ENCODE data around the gene INAVA. TPM values are rescaled to one million over a fixed set of nuclear protein-coding genes. Genes with fewer than 3 reads are reported as not detected.
"Not testable (repeated sequence)": the region's sequence is repeated elsewhere in the genome, so short reads cannot be mapped to it uniquely, and the experiment has no call there.

Gene INAVA
- total RNA-seq, 1 donor from 2014 or later = 5.0 TPM

DNA sequence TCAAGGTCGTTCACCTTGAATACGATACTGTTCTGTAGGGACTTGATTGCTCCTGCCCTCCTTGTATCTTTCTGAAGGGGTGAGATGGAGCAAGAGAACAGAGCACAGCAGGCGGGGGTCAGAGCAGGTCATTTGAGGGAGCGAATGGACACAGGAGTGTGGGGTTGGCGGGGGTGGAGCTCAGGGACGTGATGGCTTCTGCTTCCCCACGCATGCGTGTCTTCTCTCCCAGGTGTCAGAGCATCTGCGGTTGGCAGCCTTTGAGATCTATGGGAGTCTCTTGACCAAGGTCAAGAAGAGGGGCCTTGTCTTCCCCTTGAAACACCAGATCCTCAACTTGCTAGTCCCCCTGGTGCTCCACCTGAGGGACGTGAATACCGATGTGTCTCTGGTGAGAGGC, 63.9 kb downstream of the INAVA start:
- Mint-ChIP-seq H3K27me3 (ENCODE audit: low read depth) (peaks cover 3% of the 10 kb centered on the region), H3K27ac (ENCODE audit: unreplicated experiment) (no peak overlapping the region), H3K36me3 (ENCODE audit: low read depth) (peaks cover 1% of the 10 kb centered on the region), H3K4me1 (ENCODE audit: low read depth) (no peaks in the 10 kb centered on the region), H3K9me3 (ENCODE audit: low read depth) (no peaks in the 10 kb centered on the region), H3K4me3 (ENCODE audit: unreplicated experiment) (no peak overlapping the region)
- TF ChIP-seq, protein P1, sequence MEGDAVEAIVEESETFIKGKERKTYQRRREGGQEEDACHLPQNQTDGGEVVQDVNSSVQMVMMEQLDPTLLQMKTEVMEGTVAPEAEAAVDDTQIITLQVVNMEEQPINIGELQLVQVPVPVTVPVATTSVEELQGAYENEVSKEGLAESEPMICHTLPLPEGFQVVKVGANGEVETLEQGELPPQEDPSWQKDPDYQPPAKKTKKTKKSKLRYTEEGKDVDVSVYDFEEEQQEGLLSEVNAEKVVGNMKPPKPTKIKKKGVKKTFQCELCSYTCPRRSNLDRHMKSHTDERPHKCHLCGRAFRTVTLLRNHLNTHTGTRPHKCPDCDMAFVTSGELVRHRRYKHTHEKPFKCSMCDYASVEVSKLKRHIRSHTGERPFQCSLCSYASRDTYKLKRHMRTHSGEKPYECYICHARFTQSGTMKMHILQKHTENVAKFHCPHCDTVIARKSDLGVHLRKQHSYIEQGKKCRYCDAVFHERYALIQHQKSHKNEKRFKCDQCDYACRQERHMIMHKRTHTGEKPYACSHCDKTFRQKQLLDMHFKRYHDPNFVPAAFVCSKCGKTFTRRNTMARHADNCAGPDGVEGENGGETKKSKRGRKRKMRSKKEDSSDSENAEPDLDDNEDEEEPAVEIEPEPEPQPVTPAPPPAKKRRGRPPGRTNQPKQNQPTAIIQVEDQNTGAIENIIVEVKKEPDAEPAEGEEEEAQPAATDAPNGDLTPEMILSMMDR (IDR thresholded peaks at IDR 0.05) = no peak
- DNase-seq (ENCODE audit: low spot score) = peak; percentile 85

DNA sequence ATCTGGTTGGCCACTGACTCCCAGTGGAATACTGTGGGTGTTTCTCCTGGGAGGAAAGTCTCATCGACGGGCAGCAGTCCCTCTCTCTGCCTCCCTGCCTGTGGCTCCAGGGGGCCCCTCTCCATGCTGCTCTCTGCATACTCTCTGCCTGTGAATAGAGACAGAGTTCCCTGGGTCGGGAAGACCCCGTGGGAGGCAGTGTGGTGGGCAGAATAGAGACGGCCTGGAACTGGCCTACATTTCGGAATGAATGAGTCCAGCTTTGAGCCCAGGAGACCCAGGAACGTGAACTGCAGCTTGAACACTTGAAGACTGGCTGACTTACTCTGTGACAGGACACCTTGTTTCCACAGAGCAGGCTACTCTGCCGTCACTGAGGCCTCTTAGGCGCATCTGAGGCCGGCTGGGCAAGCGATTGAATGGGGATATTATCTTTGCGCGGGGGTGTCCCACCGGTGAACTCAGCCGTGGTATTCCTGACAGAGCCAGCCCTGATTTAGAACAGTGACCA, 64.8 kb downstream of the INAVA start:
- no peaks in the 10 kb centered on the region for H3K9me3 Mint-ChIP-seq (ENCODE audit: low read depth)
- TF ChIP-seq, protein P1 (IDR thresholded peaks at IDR 0.05) = no peak
- no peak overlapping the region for H3K4me3 Mint-ChIP-seq (ENCODE audit: unreplicated experiment)
- no peaks in the 10 kb centered on the region for H3K36me3 Mint-ChIP-seq (ENCODE audit: low read depth)
- DNase-seq (ENCODE audit: low spot score) = peak; percentile 55
- H3K27me3 Mint-ChIP-seq (ENCODE audit: low read depth) = peaks cover 1% of the 10 kb centered on the region
- H3K4me1 Mint-ChIP-seq (ENCODE audit: low read depth) = no peaks in the 10 kb centered on the region
- H3K27ac Mint-ChIP-seq (ENCODE audit: unreplicated experiment) = no peak overlapping the region

GRCh38 chr1:200960236-200960947, 65.7 kb downstream of the INAVA start:
- no peaks in the 10 kb centered on the region for H3K9me3 Mint-ChIP-seq (ENCODE audit: low read depth)
- H3K4me1 Mint-ChIP-seq (ENCODE audit: low read depth) = peaks cover 2% of the 10 kb centered on the region
- no peak overlapping the region for H3K27ac Mint-ChIP-seq (ENCODE audit: unreplicated experiment)
- TF ChIP-seq, protein P1 (IDR thresholded peaks at IDR 0.05) = no peak
- peaks cover 1% of the 10 kb centered on the region for H3K27me3 Mint-ChIP-seq (ENCODE audit: low read depth)
- H3K4me3 Mint-ChIP-seq (ENCODE audit: unreplicated experiment) = no peak overlapping the region
- peak; percentile 28 for DNase-seq (ENCODE audit: low spot score)
- H3K36me3 Mint-ChIP-seq (ENCODE audit: low read depth) = no peaks in the 10 kb centered on the region

DNA sequence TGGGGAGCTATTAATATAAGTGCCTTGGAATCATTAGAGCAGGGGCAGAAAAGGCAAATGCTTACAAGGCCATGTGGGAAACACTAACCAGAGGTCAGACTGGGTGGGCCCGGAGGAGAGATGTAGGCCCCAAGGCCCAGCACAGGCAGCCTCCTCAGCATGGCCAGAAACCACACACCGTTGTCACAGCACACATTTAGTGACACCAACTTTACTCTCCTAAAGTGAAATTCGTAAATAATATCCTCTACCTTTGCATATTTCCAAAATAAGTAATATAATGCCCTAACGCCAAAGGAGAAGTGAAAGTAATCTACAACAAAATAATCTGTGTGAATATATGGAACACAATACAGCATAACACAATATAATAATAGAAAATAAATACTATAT, 66.2 kb downstream of the INAVA start:
- Mint-ChIP-seq H3K36me3 (ENCODE audit: low read depth) (no peaks in the 10 kb centered on the region), H3K9me3 (ENCODE audit: low read depth) (no peaks in the 10 kb centered on the region), H3K27ac (ENCODE audit: unreplicated experiment) (no peak overlapping the region), H3K27me3 (ENCODE audit: low read depth) (peaks cover 1% of the 10 kb centered on the region), H3K4me1 (ENCODE audit: low read depth) (peaks cover 4% of the 10 kb centered on the region), H3K4me3 (ENCODE audit: unreplicated experiment) (no peak overlapping the region)
- TF ChIP-seq, protein P1 (IDR thresholded peaks at IDR 0.05) = no peak
- DNase-seq (ENCODE audit: low spot score) = peak; percentile 10

DNA sequence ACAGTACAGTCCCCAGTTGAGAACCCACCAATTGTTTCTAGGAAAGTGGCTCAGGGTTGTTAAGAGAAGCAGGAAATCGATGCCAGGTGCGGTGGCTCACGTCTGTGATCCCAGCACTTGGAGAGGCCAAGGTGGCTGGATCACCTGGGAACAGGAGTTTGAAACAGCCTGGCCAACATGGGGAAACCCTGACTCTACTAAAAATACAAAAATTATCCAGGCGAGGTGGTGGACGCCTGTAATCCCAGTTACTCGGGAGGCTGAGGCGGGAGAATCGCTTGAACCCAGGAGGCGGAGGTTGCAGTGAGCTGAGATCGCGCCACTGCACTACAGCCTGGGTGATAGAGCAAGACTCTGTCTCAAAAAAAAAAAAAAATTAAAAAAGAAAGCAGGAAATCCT, 67.5 kb downstream of the INAVA start:
- H3K9me3 Mint-ChIP-seq (ENCODE audit: low read depth) = not testable (repeated sequence)

DNA sequence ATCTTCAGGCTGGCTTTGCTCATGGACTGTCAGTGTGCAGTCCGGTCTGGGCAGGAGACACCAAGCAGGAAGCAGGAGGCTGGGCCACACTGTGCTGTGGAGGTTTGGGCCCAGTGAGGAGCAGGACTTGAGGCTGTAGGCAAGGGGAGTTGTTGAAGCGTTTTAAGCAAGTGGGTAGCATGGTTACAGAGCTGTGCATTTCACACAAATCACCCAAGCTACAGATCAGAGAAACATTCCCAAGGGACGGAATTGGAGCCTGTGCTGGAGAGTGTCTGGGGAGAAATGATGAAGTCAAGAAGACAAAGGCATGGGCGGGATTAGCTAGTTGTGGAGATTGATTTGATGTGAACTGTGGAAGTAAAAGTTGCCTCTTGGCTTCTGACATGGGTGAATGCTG, 67.9 kb downstream of the INAVA start:
- no peak overlapping the region for H3K27ac Mint-ChIP-seq (ENCODE audit: unreplicated experiment)

More for the DNA sequence above, 67.5 kb downstream of the INAVA start:
- H3K36me3 Mint-ChIP-seq (ENCODE audit: low read depth); H3K4me3 Mint-ChIP-seq (ENCODE audit: unreplicated experiment); H3K27me3 Mint-ChIP-seq (ENCODE audit: low read depth); H3K27ac Mint-ChIP-seq (ENCODE audit: unreplicated experiment); H3K4me1 Mint-ChIP-seq (ENCODE audit: low read depth): not testable (repeated sequence)
- peak; percentile 18 for DNase-seq (ENCODE audit: low spot score)

More for the DNA sequence above, 67.9 kb downstream of the INAVA start:
- TF ChIP-seq, protein P1 (IDR thresholded peaks at IDR 0.05) = no peak
- no peak overlapping the region for H3K4me3 Mint-ChIP-seq (ENCODE audit: unreplicated experiment)
- peaks cover 4% of the 10 kb centered on the region for H3K4me1 Mint-ChIP-seq (ENCODE audit: low read depth)
- DNase-seq (ENCODE audit: low spot score) = peak; percentile 38
- no peaks in the 10 kb centered on the region for H3K36me3 Mint-ChIP-seq (ENCODE audit: low read depth)
- H3K9me3 Mint-ChIP-seq (ENCODE audit: low read depth) = no peaks in the 10 kb centered on the region
- peaks cover 1% of the 10 kb centered on the region for H3K27me3 Mint-ChIP-seq (ENCODE audit: low read depth)

Data from chondrocyte (in vitro differentiated cells).